SK-N-SH treated with all-trans-retinoic acid at 6 μM for 48 hours (cell line): ENCODE measurements around the gene SNX9.
"Not testable (repeated sequence)": the region's sequence is repeated elsewhere in the genome, so short reads cannot be mapped to it uniquely, and the experiment has no call there.

Source experiments
- ATAC-seq: fragments of 200-7000 bp; cut with Tn5 transposase; 3 replicates; pipeline ENCODE4 v1.9.1; 2020; ENCODE audit warnings: mild to moderate bottlenecking, moderate library complexity
- ARNTL ChIP-seq: fragments of 450-650 bp; formaldehyde crosslinking; IDR thresholded peaks from 2 replicates; pipeline ENCODE4 v1.5.0; 2020; ENCODE audit warnings: low read depth, mild to moderate bottlenecking, moderate library complexity, borderline replicate concordance
- BACH2 ChIP-seq: fragments of 250-450 bp; sonication (Bioruptor Pico); IDR thresholded peaks from 2 replicates; pipeline ENCODE4 v1.9.0; 2021; ENCODE audit warnings: mild to moderate bottlenecking, borderline replicate concordance
- CREB5 ChIP-seq: fragments of 250-450 bp; sonication (Bioruptor Pico); IDR thresholded peaks from 2 replicates; pipeline ENCODE4 v1.5.1; 2020; ENCODE audit warnings: low read depth, mild to moderate bottlenecking, moderate library complexity
- CSRNP3 ChIP-seq: fragments of 250-450 bp; sonication (Bioruptor Pico); IDR thresholded peaks from 2 replicates; pipeline ENCODE4 v1.5.1; 2021; ENCODE audit warnings: mild to moderate bottlenecking, moderate library complexity
- ESRRG ChIP-seq: fragments of 250-450 bp; sonication (Bioruptor Pico); IDR thresholded peaks from 2 replicates; pipeline ENCODE4 v1.6.1; 2021; ENCODE audit warnings: mild to moderate bottlenecking
- GLIS3 ChIP-seq: fragments of 250-450 bp; sonication (Bioruptor Pico); IDR thresholded peaks from 2 replicates; pipeline ENCODE4 v1.5.0; 2020; ENCODE audit warnings: mild to moderate bottlenecking, moderate library complexity
- ISL1 ChIP-seq: fragments of 250-450 bp; sonication (Bioruptor Pico); IDR thresholded peaks from 2 replicates; pipeline ENCODE4 v2.1.2; 2022; ENCODE audit warnings: mild to moderate bottlenecking, moderate library complexity
- OSR1 ChIP-seq: fragments of 250-450 bp; sonication (Bioruptor Pico); IDR thresholded peaks from 2 replicates; pipeline ENCODE4 v1.8.0; 2022; ENCODE audit warnings: moderate library complexity, mild to moderate bottlenecking, inconsistent platforms
- PATZ1 ChIP-seq: fragments of 250-450 bp; sonication (Bioruptor Pico); IDR thresholded peaks from 2 replicates; pipeline ENCODE4 v1.8.0; 2020; ENCODE audit warnings: mild to moderate bottlenecking, moderate library complexity, borderline replicate concordance
- POU6F1 ChIP-seq: fragments of 250-450 bp; sonication (Bioruptor Pico); IDR thresholded peaks from 2 replicates; pipeline ENCODE4 v1.8.0; 2021; ENCODE audit warnings: low read depth, mild to moderate bottlenecking, moderate library complexity, borderline replicate concordance
- PPARA ChIP-seq: fragments of 250-450 bp; sonication (Bioruptor Pico); IDR thresholded peaks from 2 replicates; pipeline ENCODE4 v1.5.0; 2020; ENCODE audit warnings: mild to moderate bottlenecking, borderline replicate concordance
- RARB ChIP-seq: fragments of 250-450 bp; sonication (Bioruptor Pico); IDR thresholded peaks from 2 replicates; pipeline ENCODE4 v1.8.0; 2021; ENCODE audit warnings: mild to moderate bottlenecking, moderate library complexity
- SNAI2 ChIP-seq: fragments of 250-450 bp; sonication (Bioruptor Pico); IDR thresholded peaks from 2 replicates; pipeline ENCODE4 v1.5.0; 2020; ENCODE audit warnings: mild to moderate bottlenecking, moderate library complexity
- TCF4 ChIP-seq: fragments of 250-450 bp; sonication (Bioruptor Pico); IDR thresholded peaks from 2 replicates; pipeline ENCODE4 v1.8.0; 2021; ENCODE audit warnings: mild to moderate bottlenecking, moderate library complexity, borderline replicate concordance
- TOX ChIP-seq: fragments of 250-450 bp; sonication (Bioruptor Pico); IDR thresholded peaks from 2 replicates; pipeline ENCODE4 v1.8.0; 2021; ENCODE audit warnings: mild to moderate bottlenecking, moderate library complexity, borderline replicate concordance
- TSHZ2 ChIP-seq: fragments of 250-450 bp; sonication (Bioruptor Pico); IDR thresholded peaks from 2 replicates; pipeline ENCODE4 v1.5.0; 2020; ENCODE audit warnings: mild to moderate bottlenecking, moderate library complexity
- ZC3H10 ChIP-seq: fragments of 250-450 bp; sonication (Bioruptor Pico); IDR thresholded peaks from 2 replicates; pipeline ENCODE4 v1.5.1; 2021; ENCODE audit warnings: mild to moderate bottlenecking, moderate library complexity
- ZFP30 ChIP-seq: fragments of 450-650 bp; formaldehyde crosslinking; IDR thresholded peaks from 2 replicates; pipeline ENCODE4 v1.5.0; 2022; ENCODE audit warnings: mild to moderate bottlenecking, moderate library complexity
- ZNF565 ChIP-seq: fragments of 450-650 bp; formaldehyde crosslinking; conservative IDR thresholded peaks from 2 replicates; pipeline ENCODE4 v1.5.0; 2020; ENCODE audit warnings: low read depth, mild to moderate bottlenecking, moderate library complexity
- ZNF70 ChIP-seq: fragments of 450-650 bp; formaldehyde crosslinking; IDR thresholded peaks from 2 replicates; pipeline ENCODE4 v1.5.0; 2020; ENCODE audit warnings: mild to moderate bottlenecking, moderate library complexity
- ZNF8 ChIP-seq: fragments of 450-650 bp; formaldehyde crosslinking; IDR thresholded peaks from 2 replicates; pipeline ENCODE4 v1.5.0; 2020; ENCODE audit warnings: mild to moderate bottlenecking, moderate library complexity

Gene SNX9

GRCh38 chr6:157795841-157796240 lies 27.2 kb upstream of the SNX9 start:
- no peak for TF ChIP-seq ZNF8 (CRISPR knock-in tag)
- TF ChIP-seq ZNF70: no peak
- no peak for TF ChIP-seq TOX (CRISPR knock-in tag)
- no peak for TF ChIP-seq ZC3H10 (CRISPR knock-in tag)
- no peak for TF ChIP-seq POU6F1 (CRISPR knock-in tag)
- TF ChIP-seq CSRNP3 (CRISPR knock-in tag): no peak
- TF ChIP-seq ZNF565 (CRISPR knock-in tag): no peak
- no peak for ATAC-seq

- no peak for ATAC-seq
- TF ChIP-seq OSR1 (CRISPR knock-in tag): no peak
- TF ChIP-seq POU6F1 (CRISPR knock-in tag): no peak
- TF ChIP-seq ZC3H10 (CRISPR knock-in tag): no peak
- no peak for TF ChIP-seq SNAI2 (CRISPR knock-in tag)
- TF ChIP-seq ARNTL (CRISPR knock-in tag): no peak
- no peak for TF ChIP-seq GLIS3 (CRISPR knock-in tag)
- no peak for TF ChIP-seq ZFP30 (CRISPR knock-in tag)
- TF ChIP-seq CSRNP3 (CRISPR knock-in tag): no peak
- TF ChIP-seq ISL1 (CRISPR knock-in tag): no peak
- no peak for TF ChIP-seq ZNF8 (CRISPR knock-in tag)
- TF ChIP-seq TOX (CRISPR knock-in tag): no peak
- TF ChIP-seq BACH2 (CRISPR knock-in tag): no peak
- TF ChIP-seq ESRRG (CRISPR knock-in tag): no peak
- no peak for TF ChIP-seq CREB5 (CRISPR knock-in tag)
- no peak for TF ChIP-seq PATZ1
- TF ChIP-seq PPARA (CRISPR knock-in tag): no peak
- no peak for TF ChIP-seq TSHZ2 (CRISPR knock-in tag)
- TF ChIP-seq ZNF70: no peak
- TF ChIP-seq RARB (CRISPR knock-in tag): no peak
- no peak for TF ChIP-seq TCF4 (CRISPR knock-in tag)
Measured at GRCh38 chr6:157798851-157799250, 24.2 kb upstream of the SNX9 start.

- ATAC-seq: not testable (repeated sequence)
Measured at GRCh38 chr6:157799561-157799960, 23.5 kb upstream of the SNX9 start.
